Ectodermal cell (in vitro differentiated cells): ENCODE data around the gene TRIM47.

ENCODE experiments used
- H3K27ac ChIP-seq: 2 replicates; pipeline ENCODE4 v1.7.0; 2013; ENCODE audit warnings: mild to moderate bottlenecking, low read depth, low read length; ENCODE audit not compliant: insufficient read depth, poor library complexity, severe bottlenecking
- H3K27me3 ChIP-seq: 2 replicates; pipeline ENCODE4 v1.7.0; 2013; ENCODE audit warnings: mild to moderate bottlenecking, low read length; ENCODE audit not compliant: insufficient read depth, control insufficient read depth, poor library complexity, severe bottlenecking
- H3K36me3 ChIP-seq: one replicate; pipeline ENCODE4 v1.7.0; 2013; ENCODE audit warnings: low read length; ENCODE audit not compliant: control insufficient read depth, insufficient read depth
- H3K4me1 ChIP-seq: one replicate; pipeline ENCODE4 v1.7.0; 2013; ENCODE audit warnings: low read length; ENCODE audit not compliant: control insufficient read depth, insufficient read depth
- H3K4me3 ChIP-seq: 2 replicates; pipeline ENCODE4 v1.7.0; 2013; ENCODE audit warnings: low read depth, low read length, control low read depth; ENCODE audit not compliant: insufficient read depth
- H3K9me3 ChIP-seq: 2 replicates; pipeline ENCODE4 v1.7.0; 2013; ENCODE audit warnings: mild to moderate bottlenecking, low read length, moderate library complexity; ENCODE audit not compliant: control insufficient read depth
- WGBS, 2 experiments: methylation state at CpG; one replicate each; pipeline ENCODE4 v1.1.7; 2013; ENCODE audit warnings: missing lambda C conversion rate in 2 of 2; 5-methylcytosine and 5-hydroxymethylcytosine counted together

TRIM47 gene

GRCh38 chr17:75898065-75898464 lies 19.7 kb upstream of the TRIM47 start:
- no peak overlapping the region for H3K4me3 ChIP-seq
- H3K27me3 ChIP-seq: no peaks in the 10 kb centered on the region
- H3K36me3 ChIP-seq: peaks cover 24% of the 10 kb centered on the region
- no peaks in the 10 kb centered on the region for H3K9me3 ChIP-seq
- peaks cover 28% of the 10 kb centered on the region for H3K4me1 ChIP-seq
- no peak overlapping the region for H3K27ac ChIP-seq
- WGBS, 2 experiments: 92 to 94% methylated on average over 8 of the region's 8 CpGs

- peaks cover 24% of the 10 kb centered on the region for H3K36me3 ChIP-seq
- H3K27me3 ChIP-seq: no peaks in the 10 kb centered on the region
- H3K4me3 ChIP-seq: peak overlapping the region; percentile 78
- peaks cover 32% of the 10 kb centered on the region for H3K4me1 ChIP-seq
- H3K27ac ChIP-seq: peak overlapping the region; percentile 60
- H3K9me3 ChIP-seq: no peaks in the 10 kb centered on the region
- WGBS, 2 experiments: 47 to 48% methylated on average over 37 of the region's 37 CpGs
These were observed 19.0 kb upstream of the TRIM47 start for GRCh38 chr17:75897160-75898019.

GRCh38 chr17:75896415-75897159 lies 18.2 kb upstream of the TRIM47 start, which contains the start of gene TRIM65:
TRIM65 (minus strand) TSS chr17:75896951; CDS start chr17:75896937, 14 bp downstream.
- H3K4me1 ChIP-seq: peaks cover 32% of the 10 kb centered on the region
- H3K27ac ChIP-seq: peak within 1 kb of the TSS; percentile 60
- no peaks in the 10 kb centered on the region for H3K27me3 ChIP-seq
- WGBS, 2 experiments: 0% methylated on average over 102 of the region's 102 CpGs
- peaks cover 18% of the 10 kb centered on the region for H3K36me3 ChIP-seq
- H3K4me3 ChIP-seq: peak within 1 kb of the TSS; percentile 78
- H3K9me3 ChIP-seq: no peaks in the 10 kb centered on the region

- Histone ChIP-seq H3K27me3 (no peaks in the 10 kb centered on the region), H3K9me3 (no peaks in the 10 kb centered on the region), H3K4me1 (peaks cover 32% of the 10 kb centered on the region), H3K36me3 (peaks cover 10% of the 10 kb centered on the region), H3K27ac (no peak overlapping the region), H3K4me3 (peak overlapping the region; percentile 78)
- WGBS, 2 experiments: 28 to 29% methylated on average over 28 of the region's 28 CpGs
These were observed 17.2 kb upstream of the TRIM47 start for GRCh38 chr17:75895370-75896155.

GRCh38 chr17:75894049-75894733 lies 15.8 kb upstream of the TRIM47 start:
- Histone ChIP-seq H3K27me3 (no peaks in the 10 kb centered on the region), H3K27ac (no peak overlapping the region), H3K4me3 (no peak overlapping the region), H3K36me3 (peaks cover 15% of the 10 kb centered on the region), H3K4me1 (peaks cover 32% of the 10 kb centered on the region), H3K9me3 (no peaks in the 10 kb centered on the region)
- WGBS, 2 experiments: 78 to 79% methylated on average over 22 of the region's 22 CpGs

- peaks cover 9% of the 10 kb centered on the region for H3K36me3 ChIP-seq
- 93% methylated on average over 18 of the region's 18 CpGs for WGBS, 2 experiments
These were observed 15.1 kb upstream of the TRIM47 start for GRCh38 chr17:75893305-75894048.

GRCh38 chr17:75892556-75893224 lies 14.3 kb upstream of the TRIM47 start:
- Histone ChIP-seq H3K27me3 (no peaks in the 10 kb centered on the region), H3K27ac (no peak overlapping the region), H3K4me3 (no peak overlapping the region), H3K9me3 (no peaks in the 10 kb centered on the region), H3K4me1 (peaks cover 32% of the 10 kb centered on the region), H3K36me3 (peaks cover 5% of the 10 kb centered on the region)
- WGBS, 2 experiments: 88 to 90% methylated on average over 16 of the region's 16 CpGs

More at GRCh38 chr17:75893305-75894048, 15.1 kb upstream of the TRIM47 start:
- no peak overlapping the region for H3K27ac ChIP-seq
- H3K27me3 ChIP-seq: no peaks in the 10 kb centered on the region
- no peaks in the 10 kb centered on the region for H3K9me3 ChIP-seq
- H3K4me1 ChIP-seq: peaks cover 32% of the 10 kb centered on the region
- H3K4me3 ChIP-seq: no peak overlapping the region

- H3K27me3 ChIP-seq: no peaks in the 10 kb centered on the region
- no peak overlapping the region for H3K4me3 ChIP-seq
- 89 to 91% methylated on average over 32 of the region's 32 CpGs for WGBS, 2 experiments
- peaks cover 5% of the 10 kb centered on the region for H3K36me3 ChIP-seq
- peak overlapping the region; percentile 53 for H3K27ac ChIP-seq
- no peaks in the 10 kb centered on the region for H3K9me3 ChIP-seq
- peaks cover 27% of the 10 kb centered on the region for H3K4me1 ChIP-seq
These were observed 13.5 kb upstream of the TRIM47 start for GRCh38 chr17:75891605-75892555.
